G401 (cell line): ENCODE data around the gene TAOK2. TPM values are rescaled to one million over a fixed set of nuclear protein-coding genes. Genes with fewer than 3 reads are reported as not detected.
"Not testable (repeated sequence)": the region's sequence is repeated elsewhere in the genome, so short reads cannot be mapped to it uniquely, and the experiment has no call there.

ENCODE experiments used
- DNase-seq: peaks from one replicate; pipeline ENCODE4 v3.0.0-alpha.2; 2015; ENCODE audit warnings: low spot score
- in situ Hi-C: cut with HindIII; loops from 2 replicates; pipeline ENCODE4 v1.10.0; 2016; ENCODE audit warnings: low sequenced_read_pairs, mixed read lengths
- total RNA-seq: library from RNA; depleted of rRNA; stranded (reverse); fragments of >200 nt; shearing (Covaris generic); gene quantifications from 2 replicates; pipeline ENCODE4 v1.2.3, GENCODE V29; 2014

Gene TAOK2
- total RNA-seq, 1 experiment from 2014 or later: 59.3 TPM

DNA sequence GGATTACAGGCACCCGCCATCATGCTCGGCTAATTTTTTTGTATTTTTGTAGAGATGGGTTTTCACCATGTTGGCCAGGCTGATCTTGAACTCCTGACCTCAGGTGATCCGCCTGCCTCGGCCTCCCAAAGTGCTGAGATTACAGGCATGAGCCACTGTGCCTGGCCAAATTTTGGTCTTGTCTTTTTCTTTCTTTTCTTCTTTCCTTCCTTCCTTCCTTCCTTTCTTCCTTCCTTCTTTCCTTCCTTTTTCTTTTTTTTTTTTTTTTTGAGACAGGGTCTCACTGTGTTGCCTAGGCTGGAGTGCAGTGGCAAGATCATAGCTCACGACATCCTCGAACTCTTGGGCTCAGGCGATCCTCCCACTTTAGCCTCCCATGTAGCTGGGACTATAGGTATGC is 41.8 kb downstream of the TAOK2 start:
- DNase-seq, in situ Hi-C loops: not testable (repeated sequence)

DNA sequence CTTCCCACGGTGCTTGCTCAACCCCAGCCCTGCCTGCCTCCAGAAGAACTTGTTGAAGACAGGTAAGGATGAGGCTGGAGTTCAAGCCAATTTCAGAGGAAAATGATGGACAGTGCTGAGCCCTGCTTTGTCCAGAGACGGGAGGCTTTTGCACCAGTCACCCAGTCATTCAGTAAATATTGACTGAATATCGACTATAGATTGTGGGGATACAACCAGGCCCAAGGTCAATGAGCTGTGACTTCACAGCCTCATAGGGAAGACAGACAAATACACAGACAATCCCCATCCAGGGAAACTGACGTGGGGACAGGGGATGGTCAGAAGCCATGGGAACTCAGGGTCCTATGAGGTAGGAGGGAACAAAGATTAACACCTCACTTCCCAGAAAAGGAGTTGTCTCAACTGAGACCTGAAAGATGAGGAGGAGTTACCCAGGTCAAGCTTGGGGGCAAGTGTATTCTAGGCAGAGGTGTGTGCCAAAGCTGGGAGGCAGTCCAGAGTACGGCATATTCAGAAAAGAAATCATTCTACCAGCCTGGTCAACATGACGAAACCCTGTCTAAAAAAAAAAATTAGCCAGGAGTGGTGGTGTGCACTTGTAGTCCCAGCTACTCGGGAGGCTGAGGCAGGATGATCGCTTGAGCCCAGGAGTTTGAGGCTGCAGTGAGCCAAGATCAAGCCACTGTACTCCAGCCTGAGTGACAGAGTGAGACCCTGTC is 43.0 kb downstream of the TAOK2 start:
- DNase-seq: no peak
- in situ Hi-C loops: no loop called here

GRCh38 chr16:30017277-30017656 is 43.6 kb downstream of the TAOK2 start:
- DNase-seq: no peak
- in situ Hi-C loops: no loop called here

- DNase-seq, in situ Hi-C loops: not testable (repeated sequence)
These were observed 44.3 kb downstream of the TAOK2 start for GRCh38 chr16:30017937-30018336.

DNA sequence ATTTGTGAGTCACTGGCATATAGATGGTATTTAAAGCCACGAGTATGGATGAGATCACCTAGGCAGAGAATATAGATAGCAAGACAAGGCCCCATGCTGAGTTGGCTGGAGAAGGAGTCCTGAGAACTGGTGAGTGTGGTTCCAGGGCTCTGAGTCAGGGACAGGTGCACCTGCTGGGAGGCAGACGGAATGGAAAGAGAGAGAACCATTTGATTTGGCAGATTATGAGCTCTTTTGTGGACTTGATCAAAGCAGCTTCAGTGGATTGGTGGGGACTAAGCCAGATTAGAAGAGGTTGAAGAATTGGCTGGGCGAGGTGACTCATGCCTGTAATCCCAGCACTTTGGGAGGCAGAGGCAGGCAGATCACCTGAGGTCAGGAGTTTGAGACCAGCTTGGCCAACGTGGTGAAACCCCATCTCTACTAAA is 45.1 kb downstream of the TAOK2 start:
- DNase-seq: peak; percentile 30
- in situ Hi-C loops: no loop called here

DNA sequence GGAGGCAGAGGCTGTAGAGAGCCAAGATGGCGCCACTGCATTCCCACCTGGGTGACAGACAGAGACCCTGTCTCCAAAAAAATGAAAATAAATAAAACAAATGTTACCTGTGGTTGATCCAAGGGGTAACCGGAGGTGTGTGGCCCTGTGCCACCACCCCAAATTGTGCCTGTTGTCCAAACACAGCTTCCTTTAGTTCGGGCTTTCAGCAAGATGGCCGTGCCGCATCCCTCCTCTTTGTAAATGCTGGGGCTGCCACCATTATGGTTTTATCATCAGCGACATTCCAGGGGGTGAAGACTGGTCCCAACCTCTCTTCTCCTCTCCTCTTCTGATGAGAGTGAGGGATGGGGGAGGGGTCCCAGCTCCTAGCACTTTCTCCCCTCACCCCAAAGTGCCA is 49.2 kb downstream of the TAOK2 start, which contains the start of gene C16orf92:
Gene C16orf92 (plus strand): TSS at position 312 of the 400 bp plus-strand sequence. CDS start 143 bp downstream, outside the sequence.
- no peak for DNase-seq
- in situ Hi-C loops: no loop called here

GRCh38 chr16:30023586-30023985 is 49.9 kb downstream of the TAOK2 start:
- no peak for DNase-seq
- in situ Hi-C loops: no loop called here

- no peak for DNase-seq
- in situ Hi-C loops: no loop called here
These were observed 50.8 kb downstream of the TAOK2 start for GRCh38 chr16:30024451-30024850.

- DNase-seq: no peak
- in situ Hi-C loops: no loop called here
These were observed 51.5 kb downstream of the TAOK2 start for GRCh38 chr16:30025156-30025555.

DNA sequence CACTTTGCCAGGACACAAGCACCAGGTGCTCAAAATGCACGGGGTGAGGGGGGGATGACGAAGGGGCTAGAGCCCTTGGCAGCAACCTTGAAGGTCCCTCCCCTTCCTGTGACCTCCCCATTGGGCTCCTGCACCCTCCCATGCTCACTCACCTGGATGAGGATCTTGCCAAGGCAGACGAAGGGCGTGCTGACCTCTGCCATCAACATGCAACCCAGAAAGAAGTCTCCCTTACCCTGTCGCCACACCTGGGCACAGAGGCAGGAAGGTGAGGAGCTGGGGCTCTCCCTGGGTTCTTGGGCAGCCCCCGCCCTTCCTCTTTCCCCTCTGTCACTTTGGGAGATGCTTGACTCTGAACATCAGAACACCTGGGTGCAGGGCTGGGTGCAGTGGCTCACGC is 51.9 kb downstream of the TAOK2 start:
- in situ Hi-C loops: no loop called here
- DNase-seq: no peak

GRCh38 chr16:30026449-30026848 is 52.8 kb downstream of the TAOK2 start:
- in situ Hi-C loops: no loop called here

GRCh38 chr16:30027588-30028437 is 54.1 kb downstream of the TAOK2 start:
- DNase-seq: no peak
- in situ Hi-C loops: no loop called here

More at GRCh38 chr16:30026449-30026848, 52.8 kb downstream of the TAOK2 start:
- DNase-seq: no peak

DNA sequence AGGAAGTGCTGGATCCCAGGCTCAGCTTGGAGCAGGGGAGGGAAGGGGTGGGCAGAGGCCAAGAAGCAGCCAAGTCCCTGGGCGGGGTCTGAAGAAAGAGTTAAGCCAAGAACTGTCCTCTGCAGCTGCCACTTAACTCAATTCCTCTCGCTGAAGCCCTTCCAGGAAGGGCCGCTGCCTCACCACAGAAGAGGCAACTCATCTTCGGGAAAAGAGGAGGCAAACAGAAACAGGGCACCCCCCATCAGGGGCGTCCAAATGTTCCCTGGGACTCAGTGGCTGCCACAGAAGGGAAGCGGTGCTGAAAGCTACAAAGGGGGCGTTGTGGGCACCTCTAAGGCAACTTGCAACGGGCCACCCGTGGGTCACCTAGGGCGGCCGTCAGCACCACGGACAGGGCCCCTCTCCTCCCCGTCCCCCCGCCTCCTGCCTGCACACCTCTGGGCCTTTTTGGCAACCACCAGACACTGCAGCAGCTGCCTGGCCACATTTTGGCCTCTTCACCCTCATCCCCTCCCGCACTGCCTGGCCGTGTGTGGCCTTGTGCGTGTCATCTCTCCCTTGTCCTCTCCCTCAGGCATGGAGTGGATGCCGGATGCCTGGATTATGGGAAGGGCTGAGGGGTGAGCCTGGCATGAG is 54.9 kb downstream of the TAOK2 start:
- in situ Hi-C loops: no loop called here
- DNase-seq: peak; percentile 17

GRCh38 chr16:30030011-30030685 is 56.5 kb downstream of the TAOK2 start:
- in situ Hi-C loops: no loop called here
- peak; percentile 63 for DNase-seq

GRCh38 chr16:30030841-30031413 is 57.3 kb downstream of the TAOK2 start, which contains the start of gene TLCD3B:
Gene TLCD3B (minus strand): TSS chr16:30031271. CDS start chr16:30030527, 744 bp downstream.
- in situ Hi-C loops: no loop called here
- peak; percentile 80 for DNase-seq

GRCh38 chr16:30031477-30031918 is 57.8 kb downstream of the TAOK2 start:
- DNase-seq: peak; percentile 30
- in situ Hi-C loops: no loop called here

DNA sequence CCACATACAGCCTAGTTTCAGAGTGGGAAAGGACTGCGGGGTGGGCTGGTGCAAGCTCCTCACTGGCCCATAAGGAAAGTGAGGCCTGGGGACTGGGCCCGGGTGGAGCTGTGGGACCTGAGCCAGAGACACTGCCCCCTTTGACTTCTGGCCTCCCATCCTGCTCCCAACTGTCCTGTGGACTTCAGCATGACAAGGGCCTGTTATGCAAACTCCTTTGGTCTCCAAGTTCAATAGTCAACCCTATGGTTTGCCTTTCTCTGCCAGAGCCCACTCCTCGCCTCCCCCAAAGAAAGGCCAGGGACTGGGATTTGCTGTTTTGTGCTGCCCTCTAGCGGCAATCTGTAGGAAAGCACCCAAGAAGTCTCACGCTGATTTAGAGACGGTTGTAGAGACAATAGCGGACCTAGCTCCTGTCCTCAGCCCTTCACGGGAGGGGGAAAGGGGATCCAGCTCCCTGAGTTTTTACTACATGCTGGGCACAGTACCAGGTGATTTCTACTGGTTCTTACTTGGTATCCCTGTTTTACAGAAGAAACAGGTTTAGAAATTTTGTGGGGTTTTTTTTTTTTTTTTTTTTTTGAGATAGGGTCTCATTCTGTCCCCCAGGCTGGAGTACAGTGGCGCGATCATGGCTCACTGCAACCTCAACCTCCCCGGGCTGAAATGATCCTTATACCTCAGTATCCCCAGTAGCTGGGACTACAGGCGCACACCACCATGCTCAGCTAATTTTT is 58.6 kb downstream of the TAOK2 start:
- DNase-seq: peak; percentile 91
- in situ Hi-C loops: no loop called here

DNA sequence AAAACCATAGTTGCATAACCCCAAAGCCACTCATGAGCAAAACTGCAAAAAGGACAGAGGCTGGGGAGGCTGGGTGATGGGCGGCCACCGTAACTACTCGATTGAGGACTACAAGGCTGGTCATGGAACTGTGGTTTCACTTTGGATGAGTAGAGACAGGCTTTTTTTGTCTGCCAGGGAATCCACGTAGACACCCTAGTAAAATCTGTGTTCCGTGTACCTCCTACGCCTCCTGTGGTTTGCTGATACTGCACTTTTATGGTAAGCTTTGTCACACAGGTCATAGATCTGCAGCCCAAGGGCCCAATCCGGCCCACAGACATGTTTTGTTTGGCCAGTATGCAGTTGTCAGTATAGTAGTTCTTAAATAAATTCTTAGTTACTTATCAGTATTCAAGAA is 59.6 kb downstream of the TAOK2 start:
- in situ Hi-C loops: no loop called here
- no peak for DNase-seq
